ENCODE data around the gene IL13.

DNA sequence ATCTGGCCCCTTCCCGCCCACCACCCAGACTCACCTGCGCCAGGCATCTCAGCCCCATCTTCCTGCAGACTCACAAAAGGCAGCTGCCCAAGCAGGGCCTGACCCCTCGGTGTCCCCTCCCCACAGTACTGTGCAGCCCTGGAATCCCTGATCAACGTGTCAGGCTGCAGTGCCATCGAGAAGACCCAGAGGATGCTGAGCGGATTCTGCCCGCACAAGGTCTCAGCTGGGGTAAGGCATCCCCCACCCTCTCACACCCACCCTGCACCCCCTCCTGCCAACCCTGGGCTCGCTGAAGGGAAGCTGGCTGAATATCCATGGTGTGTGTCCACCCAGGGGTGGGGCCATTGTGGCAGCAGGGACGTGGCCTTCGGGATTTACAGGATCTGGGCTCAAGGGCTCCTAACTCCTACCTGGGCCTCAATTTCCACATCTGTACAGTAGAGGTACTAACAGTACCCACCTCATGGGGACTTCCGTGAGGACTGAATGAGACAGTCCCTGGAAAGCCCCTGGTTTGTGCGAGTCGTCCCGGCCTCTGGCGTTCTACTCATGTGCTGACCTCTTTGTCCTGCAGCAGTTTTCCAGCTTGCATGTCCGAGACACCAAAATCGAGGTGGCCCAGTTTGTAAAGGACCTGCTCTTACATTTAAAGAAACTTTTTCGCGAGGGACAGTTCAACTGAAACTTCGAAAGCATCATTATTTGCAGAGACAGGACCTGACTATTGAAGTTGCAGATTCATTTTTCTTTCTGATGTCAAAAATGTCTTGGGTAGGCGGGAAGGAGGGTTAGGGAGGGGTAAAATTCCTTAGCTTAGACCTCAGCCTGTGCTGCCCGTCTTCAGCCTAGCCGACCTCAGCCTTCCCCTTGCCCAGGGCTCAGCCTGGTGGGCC, 1.9 kb downstream of the IL13 start:
- TF ChIP-seq, protein P1, sequence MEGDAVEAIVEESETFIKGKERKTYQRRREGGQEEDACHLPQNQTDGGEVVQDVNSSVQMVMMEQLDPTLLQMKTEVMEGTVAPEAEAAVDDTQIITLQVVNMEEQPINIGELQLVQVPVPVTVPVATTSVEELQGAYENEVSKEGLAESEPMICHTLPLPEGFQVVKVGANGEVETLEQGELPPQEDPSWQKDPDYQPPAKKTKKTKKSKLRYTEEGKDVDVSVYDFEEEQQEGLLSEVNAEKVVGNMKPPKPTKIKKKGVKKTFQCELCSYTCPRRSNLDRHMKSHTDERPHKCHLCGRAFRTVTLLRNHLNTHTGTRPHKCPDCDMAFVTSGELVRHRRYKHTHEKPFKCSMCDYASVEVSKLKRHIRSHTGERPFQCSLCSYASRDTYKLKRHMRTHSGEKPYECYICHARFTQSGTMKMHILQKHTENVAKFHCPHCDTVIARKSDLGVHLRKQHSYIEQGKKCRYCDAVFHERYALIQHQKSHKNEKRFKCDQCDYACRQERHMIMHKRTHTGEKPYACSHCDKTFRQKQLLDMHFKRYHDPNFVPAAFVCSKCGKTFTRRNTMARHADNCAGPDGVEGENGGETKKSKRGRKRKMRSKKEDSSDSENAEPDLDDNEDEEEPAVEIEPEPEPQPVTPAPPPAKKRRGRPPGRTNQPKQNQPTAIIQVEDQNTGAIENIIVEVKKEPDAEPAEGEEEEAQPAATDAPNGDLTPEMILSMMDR (IDR thresholded peaks at IDR 0.05): no peak
- TF ChIP-seq POLR2A (IDR thresholded peaks at IDR 0.05): no peak
